RPMI8226 (cell line): ENCODE results near the gene MLN.

Source experiments
- DNase-seq: peaks from one replicate; pipeline ENCODE4 v3.0.0-alpha.2; 2015

The MLN gene

DNA sequence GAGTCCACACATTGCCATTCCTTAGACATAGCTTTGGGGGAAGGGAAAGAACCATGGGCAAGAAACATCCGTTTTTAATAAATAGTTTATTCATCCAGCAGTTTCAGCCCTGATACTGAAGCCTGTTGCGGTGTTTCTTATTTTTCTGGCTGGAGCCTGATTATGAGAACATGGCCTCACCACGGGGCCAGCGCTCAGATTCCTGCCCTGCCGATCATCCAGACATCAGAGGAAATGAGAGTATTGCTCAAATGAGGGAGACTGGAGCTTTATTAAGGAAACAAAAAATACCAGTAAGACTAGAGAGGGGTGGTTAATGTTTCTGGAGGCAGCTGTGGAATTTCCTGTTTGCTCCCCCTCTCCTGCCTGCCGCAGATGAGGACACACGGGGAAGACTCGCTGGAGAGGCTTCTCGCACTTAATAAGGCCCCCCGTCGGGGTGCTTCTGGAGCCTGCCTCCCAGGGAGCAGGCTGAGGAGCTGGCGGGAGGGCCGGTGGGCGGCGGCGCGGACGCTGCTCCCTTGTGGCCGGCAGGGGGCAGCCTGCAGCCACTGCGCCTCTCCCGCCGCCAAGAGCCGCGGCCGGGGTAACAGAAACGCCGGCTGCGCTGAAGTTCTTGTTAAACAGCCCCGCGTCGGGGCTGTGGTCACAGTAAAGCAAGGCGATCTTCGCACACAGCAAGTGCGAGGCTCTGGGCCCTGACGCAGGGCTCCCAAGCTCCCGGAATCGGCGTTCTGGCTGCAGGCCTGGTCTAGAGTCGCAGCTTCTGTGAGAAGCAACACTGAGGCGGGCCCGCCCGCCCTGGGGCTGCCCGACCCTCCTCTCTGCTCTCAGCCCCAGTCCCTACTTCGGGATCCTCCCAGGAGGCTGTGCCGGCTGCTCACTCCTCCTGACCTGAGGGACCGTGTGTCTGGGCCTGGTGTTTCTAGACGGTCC lies 32.4 kb downstream of the MLN start:
- DNase-seq: peak; percentile 43

DNA sequence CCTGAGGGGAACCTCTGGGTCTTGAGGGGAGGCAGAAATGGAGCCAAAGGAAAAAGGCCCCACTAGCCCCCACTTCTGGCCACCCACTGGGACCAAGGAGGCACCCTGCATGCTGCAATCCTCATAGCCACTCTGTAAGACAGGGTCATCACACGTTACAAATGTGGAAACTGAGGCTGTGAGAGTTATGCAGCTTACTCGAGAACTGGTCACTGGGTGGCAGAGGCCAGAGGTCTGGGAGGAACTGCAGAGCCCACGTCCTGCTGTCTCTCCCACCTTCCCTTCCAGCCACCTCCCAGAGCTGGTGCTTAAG lies 33.0 kb downstream of the MLN start:
- DNase-seq: no peak

DNA sequence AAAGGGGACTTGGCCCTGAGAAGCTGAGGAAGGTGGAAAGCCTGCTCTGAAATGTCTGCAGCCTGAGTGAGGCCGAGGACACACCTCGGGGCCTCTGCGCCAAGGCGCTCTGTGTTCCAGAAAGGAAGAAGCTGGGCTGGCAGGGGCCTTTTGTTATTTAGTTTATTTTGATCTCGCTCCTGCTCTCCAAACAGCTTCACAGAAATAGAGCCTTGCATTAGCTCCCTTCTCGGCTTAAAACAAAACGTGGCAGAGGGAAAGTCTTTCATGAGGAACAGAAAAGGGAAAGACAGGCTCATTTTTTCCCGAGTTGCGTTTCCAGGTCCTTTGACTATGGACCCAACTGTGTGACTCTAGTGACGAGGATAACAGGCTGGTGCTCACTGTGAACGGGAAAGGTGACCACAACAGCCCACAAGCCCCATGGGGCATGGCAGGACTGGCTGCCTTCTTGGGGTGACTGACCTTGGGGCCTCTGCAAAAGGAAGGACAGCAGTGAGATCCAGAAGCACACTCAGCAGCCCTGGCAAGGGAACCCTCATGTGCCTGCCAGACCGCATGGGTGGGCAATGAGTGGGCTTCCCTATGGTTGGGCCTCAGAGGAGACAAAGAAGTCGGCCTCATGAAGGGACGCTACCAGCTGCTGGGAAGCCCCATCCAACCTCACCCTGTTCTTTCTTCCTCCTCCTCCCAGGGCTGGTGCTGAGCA lies 33.5 kb downstream of the MLN start:
- DNase-seq: no peak

DNA sequence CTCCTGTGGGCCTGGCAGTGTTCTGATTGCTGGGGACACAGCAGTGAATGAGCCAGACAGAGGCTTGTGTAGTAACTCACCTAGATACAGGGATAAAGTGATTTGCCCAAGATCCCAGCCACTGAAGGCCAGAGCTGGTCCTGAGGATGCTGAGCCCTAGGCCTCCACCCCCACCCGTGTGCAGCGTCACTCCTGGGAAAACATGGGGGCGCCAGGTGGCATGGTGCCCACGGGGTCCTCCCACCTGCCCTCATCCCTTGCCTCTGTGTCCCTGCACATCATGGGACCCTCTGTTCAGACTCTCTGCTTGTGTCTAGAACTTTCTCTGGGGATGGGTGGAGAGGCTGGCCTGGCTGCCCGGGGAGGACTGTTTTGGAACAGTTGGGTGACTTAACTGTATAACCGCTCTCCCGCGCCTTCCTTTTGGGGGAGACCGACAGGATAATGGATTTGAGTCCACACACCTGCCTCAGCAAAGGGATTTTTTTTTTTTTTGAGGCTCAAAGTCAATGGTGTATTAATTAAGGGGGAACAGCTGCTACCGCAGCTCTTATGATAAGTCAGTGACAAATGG lies 34.5 kb downstream of the MLN start:
- no peak for DNase-seq

DNA sequence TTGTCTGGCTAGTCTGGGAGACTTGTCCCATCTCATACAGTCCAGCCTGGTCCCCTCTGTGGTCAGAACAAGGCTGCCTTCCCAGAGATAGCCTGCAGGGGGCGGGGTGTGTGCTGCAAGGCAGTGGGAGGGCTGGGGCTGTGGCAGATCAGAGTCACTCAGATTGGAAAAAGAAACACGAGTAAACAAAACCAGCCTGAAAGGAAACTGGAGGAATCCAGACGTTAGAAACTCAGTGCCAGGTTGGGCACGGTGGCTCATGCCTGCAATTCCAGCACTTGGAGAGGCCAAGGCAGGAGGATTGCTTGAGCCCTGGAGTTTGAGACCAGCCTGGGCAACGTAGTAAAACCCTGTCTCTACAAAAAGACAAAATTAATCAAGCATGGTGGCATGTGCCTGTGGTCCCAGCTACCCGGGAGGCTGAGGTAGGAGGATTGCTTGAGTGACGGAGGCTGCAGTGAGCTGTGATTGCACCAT lies 35.1 kb downstream of the MLN start:
- DNase-seq: peak; percentile 82

DNA sequence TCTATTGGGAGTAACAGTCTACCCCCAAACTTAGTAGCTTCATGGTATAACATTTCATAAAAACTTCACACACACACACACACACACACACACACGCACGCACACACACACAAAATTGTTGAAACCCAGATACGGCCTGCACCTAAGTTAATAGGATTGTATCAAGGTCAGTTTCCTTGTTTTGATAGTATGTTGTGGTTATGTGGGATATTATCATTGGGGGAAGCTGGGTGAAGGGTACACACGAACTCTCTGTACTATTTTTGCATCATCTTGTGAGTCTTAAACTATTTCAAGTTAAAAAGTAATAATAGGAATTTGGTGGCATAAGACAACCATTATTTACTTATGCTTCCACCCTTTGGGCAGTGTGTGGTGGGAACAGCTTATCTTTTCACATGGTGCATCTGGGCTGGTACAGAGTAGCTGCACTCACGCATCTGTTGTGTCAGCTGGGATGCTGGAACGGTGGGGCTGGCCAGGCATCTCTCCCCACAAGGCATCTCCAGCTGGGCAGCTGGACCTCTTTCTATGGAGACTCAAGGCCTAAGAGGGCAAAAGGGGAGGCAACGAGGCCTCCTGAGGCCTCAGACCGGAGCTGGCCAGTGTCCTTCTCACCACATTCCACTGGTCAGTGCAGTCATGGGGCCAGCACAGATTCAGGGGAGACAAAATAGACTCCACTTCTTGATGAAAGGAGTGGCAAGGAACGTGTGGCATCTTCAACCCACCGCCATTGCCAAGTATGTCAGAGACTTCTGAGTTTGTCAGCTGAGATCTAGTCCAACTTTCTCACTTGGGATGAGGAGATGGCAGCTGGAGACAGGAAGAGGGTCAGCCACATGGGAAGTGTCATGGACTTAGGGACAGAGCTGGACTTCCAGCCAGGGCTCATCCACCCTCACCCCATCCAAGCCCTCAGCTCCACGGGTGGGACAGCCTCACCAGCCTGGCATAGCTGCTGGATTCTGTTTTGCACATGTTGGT lies 36.6 kb downstream of the MLN start:
- no peak for DNase-seq

DNA sequence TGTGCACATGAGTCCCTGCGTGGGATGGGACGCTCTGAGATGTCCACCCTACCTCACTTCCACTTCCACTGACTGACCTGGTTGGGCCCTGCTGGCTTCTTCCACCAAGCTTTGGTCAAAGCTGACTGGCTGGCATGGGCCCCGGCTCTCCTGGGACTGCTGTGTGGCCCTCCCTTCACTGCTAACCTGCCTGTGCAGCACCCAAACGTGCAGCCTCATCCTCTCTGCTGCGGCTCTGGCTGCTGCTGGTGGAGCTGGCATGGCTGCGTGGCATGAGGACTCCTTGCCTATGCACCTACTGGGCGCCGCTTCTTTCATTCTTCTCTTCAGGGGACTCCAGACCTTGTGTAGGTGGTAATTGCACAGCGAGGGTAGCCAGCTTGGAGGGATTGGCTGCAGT lies 38.4 kb downstream of the MLN start:
- no peak for DNase-seq

DNA sequence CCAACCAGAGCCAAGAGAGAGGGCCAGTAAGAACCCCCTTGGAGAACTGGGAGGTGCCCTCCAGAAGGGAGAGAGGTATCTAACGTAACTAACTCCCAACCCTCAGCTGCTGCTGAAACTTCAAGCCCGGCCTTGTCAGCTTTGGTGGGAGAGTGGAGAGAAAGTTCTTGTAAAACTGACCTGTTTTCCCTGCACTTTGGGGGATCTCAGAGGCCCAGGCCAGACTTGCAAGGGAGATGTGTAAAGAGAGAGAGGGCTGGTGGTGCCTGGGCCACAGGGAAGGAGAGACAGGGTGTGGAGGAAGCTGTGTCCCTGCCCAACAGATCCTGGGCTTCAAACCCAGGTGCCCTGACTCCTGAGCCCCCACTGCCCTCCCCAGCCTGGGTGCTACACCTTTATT lies 39.8 kb downstream of the MLN start:
- no peak for DNase-seq

DNA sequence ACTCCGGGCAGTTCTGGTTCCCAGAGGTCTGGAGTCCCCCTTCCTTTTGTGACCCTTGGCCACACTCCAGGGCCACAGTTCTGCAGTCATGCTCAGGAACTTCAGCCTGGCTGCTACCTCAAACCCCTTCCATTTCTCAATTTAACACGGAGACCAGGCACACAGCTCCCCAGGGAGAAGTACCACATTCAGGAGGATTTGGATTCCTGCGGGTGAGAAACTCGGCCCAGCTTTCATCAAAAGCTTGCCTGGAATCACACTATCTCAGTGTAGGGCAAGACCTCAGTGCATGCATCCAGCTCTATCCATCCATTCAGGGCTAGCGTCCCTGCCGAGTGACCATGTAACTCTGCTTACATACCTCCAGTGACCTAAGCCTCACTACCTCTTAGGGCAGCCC lies 40.3 kb downstream of the MLN start:
- no peak for DNase-seq

DNA sequence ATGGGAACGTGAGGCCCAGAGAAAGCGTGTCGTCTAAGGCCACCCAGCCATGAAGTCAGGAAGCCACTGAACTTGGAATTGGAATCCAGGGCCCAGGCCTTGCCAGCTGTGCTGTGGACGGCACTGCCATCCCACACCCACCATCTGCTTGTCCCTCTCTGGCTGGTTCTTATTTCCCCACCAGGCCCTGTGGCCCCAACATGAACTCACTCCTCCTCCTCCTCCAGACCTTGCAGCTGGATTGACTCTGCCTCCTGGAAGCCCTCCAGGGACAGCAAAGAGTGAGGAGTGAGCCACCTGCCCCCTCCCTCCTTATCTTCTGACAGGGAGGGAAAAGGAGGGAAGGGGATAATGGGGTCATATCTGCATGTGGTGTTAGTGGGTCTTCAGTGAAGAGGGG lies 41.1 kb downstream of the MLN start:
- DNase-seq: no peak

DNA sequence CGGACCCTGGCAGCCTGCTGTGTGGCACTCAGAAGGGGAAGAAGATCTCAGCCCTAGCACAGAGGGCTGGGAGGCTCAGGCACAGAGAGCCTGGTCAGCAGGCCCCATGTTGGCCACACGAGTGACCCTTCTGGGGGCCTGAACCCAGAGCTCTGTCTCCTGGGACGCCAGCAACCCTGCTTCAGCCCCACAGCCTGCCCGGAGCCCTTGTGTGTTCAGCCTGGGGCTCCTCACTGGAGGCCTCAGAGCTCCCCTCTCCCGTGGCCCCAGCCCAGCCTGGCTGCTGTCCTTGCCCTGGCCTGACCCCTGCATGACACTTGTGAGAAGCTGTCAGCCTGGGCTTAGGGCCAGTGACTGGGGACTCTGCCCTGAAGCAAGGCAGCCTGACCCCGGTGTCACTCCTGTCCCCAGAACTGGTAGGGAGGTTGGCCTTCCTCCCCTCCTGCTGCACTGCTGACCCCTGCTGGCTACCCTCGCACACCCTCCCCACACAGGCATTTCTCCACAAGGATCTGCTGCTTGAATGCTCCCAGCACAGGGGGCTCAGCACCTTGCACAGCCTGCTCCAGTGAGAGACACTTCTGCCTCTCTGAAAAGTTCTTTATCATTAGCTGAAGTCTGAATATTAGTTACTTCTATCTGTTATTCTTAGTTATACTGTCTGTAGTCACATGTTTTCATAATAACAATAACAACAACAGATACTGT lies 41.7 kb downstream of the MLN start:
- DNase-seq: peak; percentile 73

DNA sequence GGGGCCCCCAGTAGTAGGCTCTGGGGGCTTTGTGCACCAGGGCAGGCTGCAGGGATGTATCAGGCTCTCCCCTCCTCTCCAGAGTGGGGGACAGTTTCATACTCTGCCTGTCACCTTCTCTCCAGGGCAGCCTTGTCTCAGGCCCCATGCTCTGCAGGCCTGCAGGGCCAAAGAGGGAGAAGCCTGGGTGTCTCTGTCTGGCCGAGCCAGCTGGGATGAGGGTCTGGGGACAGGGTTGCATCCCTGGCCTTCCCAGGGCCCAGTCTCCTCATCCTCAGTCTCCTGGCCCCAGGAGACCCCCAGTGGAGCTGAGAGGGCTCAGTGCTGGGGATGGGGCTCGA lies 42.3 kb downstream of the MLN start:
- DNase-seq: no peak

DNA sequence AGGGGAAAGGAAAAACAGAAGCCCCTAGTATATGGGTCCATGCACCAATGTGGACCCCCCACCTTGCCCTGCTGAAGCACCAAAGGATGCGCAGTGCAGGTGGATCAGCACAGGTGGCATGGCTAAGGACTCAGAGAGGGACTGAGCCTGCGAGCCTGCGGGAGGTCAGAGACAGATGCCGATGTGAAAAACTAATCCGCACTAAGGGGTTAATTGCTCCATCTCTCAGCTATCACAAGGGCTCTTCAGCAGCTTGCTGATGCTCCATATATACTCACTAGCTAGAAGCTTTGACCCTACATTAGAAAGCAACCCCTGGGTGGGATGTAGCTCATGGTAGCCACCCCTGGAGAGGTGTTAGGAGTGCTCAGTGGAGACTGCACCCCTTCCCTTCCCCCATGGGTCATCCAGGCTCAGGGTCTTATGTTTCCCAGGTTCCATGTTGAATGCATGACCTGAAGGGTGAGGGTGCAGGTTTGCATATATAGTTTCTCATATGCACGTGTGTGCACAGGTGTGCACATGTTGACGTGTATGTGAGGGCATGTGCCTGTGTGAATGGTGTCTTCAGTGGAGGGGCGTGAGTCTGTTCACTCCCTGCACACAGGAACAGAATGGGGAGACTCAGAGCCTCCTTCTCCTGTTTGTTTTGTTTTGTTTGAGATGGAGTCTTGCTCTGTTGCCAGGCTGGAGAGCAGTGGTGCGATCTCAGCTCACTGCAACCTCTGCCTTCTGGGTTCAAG lies 43.7 kb downstream of the MLN start:
- no peak for DNase-seq

DNA sequence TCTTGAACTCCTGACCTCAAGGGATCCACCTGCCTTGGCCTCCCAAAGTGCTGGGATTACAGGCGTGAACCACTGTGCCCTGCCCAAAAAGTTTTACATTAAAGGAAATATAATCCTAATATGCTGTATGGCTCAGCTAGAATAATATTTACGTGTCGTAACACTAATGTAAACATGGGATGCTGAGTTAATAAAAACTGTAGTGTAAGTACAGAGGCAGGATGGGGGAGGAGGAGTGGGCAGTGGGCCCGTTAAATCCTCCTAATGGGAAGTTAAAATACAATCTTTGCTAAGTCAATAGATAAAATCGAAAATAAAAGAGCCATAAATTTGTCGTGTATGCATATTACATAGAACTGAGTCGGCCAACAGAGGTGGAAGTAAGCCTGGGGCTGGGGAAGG lies 45.0 kb downstream of the MLN start:
- DNase-seq: no peak

DNA sequence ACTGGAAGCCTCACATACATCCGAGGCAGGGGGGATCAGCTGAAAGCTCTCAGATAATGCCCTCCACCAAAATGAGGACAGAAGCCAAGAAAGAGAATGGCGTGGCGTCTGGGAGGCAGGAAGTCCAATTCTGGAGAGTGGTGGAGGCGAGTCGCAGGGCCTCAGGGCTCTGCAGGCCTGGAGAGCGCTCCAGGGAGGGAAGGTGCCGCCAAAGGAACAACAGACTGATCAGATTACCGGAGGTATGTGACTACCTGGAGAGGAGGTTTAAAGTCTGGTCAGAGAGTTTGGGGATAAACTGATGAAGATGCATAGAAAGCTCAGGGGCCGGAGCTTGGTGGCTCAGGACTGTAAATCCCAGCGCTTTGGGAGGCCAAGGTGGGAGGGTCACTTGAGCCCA lies 45.9 kb downstream of the MLN start:
- no peak for DNase-seq

DNA sequence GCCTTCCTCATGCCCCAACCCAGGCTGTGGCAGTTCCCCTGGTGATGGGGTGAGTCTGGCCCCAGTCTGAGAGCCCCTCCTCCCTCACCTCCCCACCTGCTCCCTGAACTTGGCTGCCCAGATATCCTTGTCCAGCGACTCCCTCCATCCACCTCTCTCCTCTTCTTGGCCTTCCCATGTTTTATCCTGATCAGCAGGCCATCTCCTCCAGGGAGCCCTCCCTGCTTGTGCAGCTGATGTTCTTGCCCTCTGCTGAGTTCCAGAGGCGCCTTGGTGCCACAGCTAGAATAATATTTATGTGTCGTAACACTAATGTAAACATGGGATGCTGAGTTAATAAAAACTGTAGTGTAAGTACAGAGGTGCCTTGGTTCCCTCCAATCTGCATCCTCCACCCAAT lies 46.7 kb downstream of the MLN start:
- DNase-seq: no peak

DNA sequence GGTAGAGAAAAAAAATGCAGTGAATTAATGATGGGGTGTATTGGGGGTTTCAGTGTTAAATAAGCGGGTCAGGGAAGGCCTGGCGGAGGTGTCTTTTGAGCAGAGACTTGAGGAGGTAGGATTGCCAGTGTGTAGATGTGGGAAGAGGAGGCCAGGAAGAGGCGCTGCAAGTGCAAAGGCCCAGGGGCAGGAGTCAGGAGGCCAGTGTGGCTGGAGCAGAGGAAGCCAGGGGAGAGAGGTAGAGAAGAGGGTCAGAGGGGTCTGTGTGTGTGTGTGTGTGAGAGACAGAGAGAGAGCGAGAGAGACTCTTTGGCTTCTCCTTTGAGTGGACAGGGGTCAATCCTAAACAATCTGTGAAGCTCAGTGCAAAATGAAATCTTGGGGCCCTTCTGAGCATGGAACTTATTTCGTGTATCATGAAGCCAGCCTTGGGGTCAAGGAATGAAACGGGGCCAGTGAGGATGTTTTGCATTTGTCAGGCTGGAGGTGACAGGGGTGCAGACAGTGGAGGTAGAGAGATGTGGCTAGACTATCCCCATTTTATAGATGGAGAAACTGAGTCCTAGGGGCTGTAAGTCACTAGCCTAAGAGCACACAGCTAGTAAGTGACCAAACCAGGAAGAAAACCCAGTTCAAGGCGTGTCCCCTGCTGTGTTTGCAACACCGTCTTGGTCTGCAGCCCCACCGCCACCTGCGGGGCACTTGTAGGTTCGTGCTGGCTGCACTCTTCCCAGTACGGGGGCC lies 47.4 kb downstream of the MLN start:
- no peak for DNase-seq

DNA sequence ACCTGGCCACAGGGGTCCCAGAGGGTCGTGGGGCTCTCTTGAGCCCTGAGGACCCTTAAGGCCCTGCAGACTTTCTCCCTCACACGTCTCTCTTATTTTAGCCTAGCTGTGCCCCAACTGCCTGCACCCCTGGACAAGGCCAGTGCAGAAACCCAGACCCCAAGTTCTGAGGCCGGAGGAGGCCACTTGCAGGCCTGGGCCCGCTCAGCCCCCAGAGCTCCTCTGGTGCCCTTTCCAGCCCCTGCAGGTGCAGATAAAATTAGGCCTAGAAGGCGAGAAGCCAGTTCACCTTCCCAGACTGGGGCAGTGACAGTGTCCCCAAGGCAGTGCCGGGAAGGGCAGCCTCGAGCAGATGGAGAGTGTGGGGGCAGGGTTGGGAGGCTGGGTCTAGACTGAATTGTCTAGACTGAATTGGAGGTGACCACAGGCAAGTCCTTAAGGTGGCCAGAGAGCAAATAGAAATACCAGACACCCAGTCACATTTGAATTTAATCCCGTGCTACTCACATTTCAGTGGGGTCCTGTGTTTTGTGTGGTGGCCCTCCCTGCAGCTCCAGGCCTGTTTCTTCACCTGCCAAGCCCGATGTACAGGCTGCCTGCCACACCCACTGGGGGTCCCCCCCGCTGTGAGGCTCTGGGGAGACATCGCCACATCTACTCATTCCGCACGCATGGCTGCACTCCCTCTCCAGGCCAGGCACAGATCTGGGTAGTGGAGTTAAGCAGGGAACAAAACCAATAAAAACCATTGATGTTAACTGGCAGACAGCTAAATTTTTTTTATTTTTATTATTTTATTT lies 48.5 kb downstream of the MLN start:
- DNase-seq: no peak

DNA sequence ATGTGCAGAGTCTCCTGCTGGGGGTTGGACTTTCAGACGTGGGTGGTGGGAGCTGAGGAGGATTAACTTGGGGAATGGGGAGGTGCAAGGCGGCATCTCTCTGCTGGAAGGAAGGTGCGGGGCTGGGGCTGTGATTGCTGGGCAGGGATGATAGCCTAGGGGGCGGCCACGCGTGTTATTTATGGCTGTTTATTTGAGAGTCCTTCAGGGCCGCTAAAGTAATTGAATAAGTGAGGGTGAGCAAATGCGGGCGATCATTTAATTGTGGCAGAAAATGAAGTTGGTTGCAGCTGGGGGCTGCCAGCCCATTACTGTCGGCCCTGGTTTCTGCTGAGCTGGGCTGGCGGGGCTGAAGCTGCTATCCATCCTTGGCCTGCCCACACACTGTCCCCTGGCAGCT lies 49.6 kb downstream of the MLN start:
- DNase-seq: no peak

DNA sequence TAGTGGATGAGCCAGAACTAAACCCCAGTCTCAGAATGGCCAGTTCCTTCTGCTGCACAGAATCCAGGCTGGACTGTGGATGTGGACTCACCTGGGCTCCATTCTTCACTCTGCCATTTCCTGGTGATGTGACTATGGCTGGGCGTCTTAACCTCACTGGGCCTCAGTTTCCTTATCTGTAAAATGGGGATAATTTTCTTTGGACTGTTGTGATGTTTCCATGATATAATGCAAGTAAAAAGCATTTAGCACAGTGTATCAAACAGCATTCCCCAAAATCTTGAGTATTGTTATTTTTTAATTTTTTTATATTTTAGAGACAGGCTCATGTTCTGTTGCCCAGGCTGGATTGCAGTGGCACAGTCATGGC lies 51.2 kb downstream of the MLN start:
- DNase-seq: no peak
